ENCODE data around the gene AMIGO1. TPM values are rescaled to one million over a fixed set of nuclear protein-coding genes. Genes with fewer than 3 reads are reported as not detected.

AMIGO1 gene, protein sequence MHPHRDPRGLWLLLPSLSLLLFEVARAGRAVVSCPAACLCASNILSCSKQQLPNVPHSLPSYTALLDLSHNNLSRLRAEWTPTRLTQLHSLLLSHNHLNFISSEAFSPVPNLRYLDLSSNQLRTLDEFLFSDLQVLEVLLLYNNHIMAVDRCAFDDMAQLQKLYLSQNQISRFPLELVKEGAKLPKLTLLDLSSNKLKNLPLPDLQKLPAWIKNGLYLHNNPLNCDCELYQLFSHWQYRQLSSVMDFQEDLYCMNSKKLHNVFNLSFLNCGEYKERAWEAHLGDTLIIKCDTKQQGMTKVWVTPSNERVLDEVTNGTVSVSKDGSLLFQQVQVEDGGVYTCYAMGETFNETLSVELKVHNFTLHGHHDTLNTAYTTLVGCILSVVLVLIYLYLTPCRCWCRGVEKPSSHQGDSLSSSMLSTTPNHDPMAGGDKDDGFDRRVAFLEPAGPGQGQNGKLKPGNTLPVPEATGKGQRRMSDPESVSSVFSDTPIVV
- 3.3 and 4.9 TPM in 2 replicates for total RNA-seq

DNA sequence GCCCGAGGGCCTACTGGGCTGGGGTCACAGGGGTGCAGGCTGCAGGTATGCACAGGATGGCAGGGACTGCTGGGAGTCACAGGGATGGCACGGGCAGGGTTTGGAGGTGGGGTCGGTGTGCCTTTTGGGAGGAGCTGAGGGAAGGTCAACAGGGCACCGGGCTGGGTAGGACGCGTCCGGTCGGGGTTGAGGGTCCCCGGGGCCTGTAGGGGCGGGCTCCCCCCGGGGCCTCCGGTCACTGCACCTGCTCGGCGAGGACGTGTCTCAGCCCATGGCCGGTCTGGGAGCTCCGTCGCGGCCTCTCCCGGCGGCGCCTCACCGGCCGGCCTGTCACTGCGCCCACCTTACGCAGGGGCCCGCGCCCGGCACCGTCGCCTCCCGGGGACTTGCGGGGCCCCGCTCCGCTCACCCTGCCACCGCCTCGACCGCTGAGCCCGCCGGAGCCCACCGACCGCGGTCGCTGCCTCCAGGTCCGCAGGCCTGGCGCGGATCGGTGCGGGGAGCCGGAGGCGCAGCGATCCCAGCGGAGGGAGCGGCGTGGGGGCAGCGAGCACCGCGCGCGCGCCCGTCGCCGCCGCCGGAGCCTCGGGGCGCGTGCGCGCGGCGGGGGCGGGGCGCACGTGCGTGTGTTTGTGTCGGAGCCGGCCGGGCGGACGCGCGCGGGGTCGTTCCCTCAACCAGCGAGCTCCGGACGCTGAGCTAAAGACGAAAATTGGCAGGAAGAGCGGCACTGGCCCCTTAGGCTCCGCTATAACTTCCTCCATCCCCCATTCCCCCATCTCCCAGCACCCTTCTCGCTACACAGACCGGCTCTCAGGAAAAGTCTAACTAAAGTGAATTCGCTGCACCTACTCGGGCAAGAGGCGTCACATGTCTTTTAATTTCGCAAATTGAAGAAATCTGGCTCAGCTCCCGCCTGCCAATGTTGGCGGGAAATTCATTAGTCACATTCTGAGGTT, at the start of gene AMIGO1:
Gene AMIGO1 (minus strand): TSS at position 552 of the 959 bp plus-strand sequence. CDS start 815 bp downstream, outside the sequence.

DNA sequence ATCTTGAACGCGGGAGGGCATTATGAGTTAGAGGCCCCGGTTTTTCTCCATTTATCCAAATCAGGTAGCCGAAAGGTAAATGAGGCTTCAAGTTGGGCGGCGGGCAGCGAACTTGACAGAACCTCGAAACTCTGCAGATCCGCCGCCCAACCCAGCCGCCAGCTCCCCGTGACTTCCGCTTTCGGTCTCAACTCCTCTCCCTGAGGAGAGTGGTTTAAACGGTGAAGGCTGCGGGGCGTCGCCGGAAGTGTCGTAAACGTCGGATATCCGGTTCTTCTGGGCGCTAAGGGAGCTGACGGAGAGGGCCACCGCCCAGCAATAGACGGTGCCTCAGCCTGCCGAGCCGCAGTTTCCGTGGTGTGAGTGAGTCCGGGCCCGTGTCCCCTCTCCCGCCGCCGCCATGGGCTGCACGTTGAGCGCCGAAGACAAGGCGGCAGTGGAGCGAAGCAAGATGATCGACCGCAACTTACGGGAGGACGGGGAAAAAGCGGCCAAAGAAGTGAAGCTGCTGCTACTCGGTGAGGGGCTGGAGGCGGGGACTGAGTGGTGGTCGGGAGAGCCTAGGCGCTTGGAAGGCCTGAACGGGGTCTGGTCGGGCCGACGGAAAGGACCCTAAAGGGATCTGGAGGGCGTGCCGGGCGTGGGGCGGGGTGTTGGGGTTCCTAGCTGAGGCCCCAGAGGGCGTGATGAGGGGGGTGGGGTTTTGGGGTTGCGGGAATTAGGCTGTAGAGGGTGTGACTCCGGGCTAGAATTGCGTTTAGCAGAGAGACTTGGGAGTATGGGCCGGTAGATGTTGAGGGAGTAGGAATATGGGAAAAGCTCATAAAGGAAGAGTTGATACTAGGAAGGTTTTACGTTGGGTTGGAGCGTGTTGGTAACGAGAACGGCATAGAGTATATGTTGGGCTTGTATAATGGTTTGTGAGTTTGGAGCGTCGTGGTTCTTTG, 39.1 kb upstream of the AMIGO1 start, which contains the start of gene GNAI3:
Gene GNAI3 (plus strand): TSS at position 295 of the 947 bp plus-strand sequence. CDS start 106 bp downstream, at position 401.

DNA sequence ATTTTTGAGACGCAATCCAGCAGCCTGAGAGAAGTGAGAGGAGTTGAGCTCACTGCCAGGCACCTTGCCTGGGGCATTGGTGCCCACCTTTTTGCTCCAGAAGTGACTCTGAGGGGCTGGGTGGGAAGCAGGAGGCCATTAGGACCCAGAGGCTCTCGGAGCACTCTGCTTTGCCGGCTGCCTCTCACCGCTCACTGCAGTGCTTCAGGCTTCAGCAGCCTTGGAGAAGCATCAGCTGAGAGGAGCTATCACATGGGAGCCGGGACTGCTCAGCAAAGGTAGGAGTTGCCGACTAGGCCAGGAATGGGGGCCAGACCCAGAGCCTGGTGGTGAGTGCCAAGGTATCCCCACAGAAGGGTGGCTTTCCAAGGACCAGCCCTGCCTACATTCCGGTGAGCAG, 30.1 kb upstream of the AMIGO1 start, which contains the start of gene GPR61:
Gene GPR61 (plus strand): TSS at position 197 of the 400 bp plus-strand sequence. CDS start 3,151 bp downstream, outside the sequence.

DNA sequence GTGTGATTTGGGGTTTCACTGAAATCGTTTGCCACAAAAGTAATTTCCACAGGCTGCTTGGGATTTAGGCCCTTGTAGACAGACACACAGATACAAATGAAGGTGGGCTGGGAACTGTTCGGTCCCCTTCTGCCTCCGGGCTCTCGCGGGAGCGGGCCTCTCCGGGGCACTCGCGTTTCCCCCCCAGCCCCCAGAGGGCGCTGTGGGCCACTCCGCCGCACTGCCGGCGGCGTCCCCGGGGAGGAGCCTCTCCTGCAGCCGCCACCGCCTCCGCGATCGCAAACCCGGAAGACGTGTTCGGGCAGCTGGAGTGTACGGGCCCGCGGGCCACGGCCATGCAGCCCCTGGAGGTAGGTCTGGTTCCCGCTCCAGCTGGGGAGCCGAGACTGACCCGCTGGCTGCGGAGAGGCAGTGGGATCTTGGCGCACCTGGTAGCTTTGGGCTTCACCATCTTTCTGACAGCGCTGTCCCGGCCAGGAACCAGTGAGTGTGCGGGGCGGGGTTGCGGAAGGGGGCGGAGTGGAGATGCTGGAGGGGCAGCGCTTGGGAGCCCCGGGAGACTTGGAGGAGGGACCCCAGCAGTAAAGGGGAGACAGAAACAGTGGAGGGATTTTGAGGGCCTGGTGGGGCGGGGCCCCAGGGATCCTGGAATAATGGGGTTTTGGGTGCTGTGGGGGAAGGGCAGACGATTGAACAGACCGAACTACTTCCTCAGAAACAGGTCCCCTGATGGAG, 15.6 kb downstream of the AMIGO1 start, which contains the start of gene CYB561D1:
Gene CYB561D1 (plus strand): TSS at position 290 of the 735 bp plus-strand sequence. CDS start 46 bp downstream, at position 336.

DNA sequence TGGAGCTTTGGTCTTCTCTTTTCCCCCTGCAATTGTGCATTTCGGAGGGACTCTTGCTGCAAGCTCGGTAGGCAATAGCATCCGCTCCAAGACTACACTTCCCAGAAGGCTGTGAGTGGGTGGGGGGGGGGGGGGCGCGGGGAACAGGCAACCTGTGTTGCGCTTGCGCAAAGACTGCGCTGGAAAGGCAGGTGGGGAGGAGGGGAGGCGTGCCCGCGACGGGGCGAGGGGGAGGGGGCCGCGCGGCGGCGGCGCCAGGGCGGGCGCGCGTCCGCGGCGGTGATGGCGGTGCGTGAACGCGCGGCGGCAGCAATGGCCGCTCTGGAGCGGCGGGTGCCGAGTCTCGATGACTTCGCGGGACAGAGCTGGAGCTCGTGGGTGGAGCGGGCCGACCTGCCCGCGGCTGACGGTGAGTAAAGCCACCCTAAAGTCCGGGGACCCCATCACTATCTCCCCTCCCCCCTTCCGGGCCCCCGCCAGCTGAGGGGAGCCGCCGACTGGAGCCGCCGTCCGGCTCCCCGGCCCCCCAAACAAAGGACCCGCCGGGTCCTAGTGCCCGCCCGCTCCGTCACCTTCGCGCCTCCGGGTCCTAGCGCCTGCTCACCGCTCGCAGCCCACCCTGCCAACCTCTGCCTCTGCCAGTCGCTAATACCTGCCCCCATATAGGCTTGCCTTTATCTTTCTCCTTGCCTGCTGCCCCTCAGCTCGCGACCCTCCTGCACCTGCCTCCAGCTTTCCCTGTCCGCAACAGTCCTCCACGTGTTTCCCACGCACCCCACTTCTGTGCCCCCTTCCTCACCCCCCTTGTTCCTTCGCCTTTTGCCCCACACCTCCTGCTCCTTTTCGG, 25.6 kb downstream of the AMIGO1 start, which contains the start of gene ATXN7L2:
Gene ATXN7L2 (plus strand): TSS at position 234 of the 847 bp plus-strand sequence. CDS start 49 bp downstream, at position 283.

DNA sequence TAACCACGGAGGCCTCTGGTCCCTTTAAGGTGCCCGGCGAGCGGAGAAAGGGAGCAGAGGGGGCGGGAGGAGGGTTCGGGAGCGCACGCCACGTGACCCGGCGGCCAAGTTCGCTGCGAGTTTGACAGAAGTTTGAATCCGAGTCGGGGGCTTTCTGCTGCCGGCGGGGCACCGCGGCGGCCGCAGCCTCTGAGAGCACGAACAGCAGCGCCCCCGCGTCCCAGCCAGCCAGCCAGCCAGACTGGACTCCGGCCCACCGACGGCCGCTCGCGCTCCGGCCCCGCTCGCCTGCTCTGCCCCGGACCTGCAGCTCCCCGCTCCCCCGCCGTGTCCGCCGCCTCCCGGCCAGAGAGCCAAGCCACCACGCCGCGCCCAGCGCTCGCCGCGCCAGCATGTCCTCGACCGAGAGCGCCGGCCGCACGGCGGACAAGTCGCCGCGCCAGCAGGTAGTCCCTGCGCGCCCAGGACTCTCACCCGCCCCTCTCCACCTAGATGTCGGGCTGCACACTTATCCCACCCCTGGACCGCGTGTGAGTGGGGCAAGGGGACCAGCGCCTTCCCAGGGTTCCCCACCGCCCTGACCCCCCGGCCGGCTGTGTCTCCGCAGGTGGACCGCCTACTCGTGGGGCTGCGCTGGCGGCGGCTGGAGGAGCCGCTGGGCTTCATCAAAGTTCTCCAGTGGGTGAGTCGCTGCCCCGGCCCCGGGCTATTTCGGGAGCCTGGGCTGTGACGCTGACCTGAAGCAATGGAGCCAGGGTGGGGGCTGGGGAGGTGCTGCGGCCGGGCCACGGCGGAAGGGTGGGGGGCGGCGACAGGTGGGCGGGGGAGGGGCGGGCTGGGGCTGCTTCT, 42.9 kb downstream of the AMIGO1 start, which contains the start of gene SYPL2:
Gene SYPL2 (plus strand): TSS at position 95 of the 849 bp plus-strand sequence. CDS start 298 bp downstream, at position 393.

Other genes starting within 250 kb of the AMIGO1 start
- 1.8 and 4.7 TPM in 2 replicates for gene PSRC1, start 226.6 kb downstream of the AMIGO1 start, total RNA-seq
- gene MYBPHL, start 202.7 kb downstream of the AMIGO1 start, total RNA-seq, result not detected in 2 replicates
- 16.7 and 27.4 TPM in 2 replicates for gene SORT1, start 111.8 kb downstream of the AMIGO1 start, total RNA-seq
- 36.6 and 52.4 TPM in 2 replicates for gene PSMA5, start 83.3 kb downstream of the AMIGO1 start, total RNA-seq
- 0.56 and 0.91 TPM in 2 replicates for gene SYPL2, start 43.2 kb downstream of the AMIGO1 start, total RNA-seq
- 1.2 and 1.3 TPM in 2 replicates for gene ATXN7L2, start 25.8 kb downstream of the AMIGO1 start, total RNA-seq
- gene CYB561D1, start 15.6 kb downstream of the AMIGO1 start, total RNA-seq, result 6.5 and 10.4 TPM in 2 replicates
- 0.13 TPM in 1 of 2 replicates, not detected in the other for gene GPR61, start 30.1 kb upstream of the AMIGO1 start, total RNA-seq
- gene GNAI3, start 38.9 kb upstream of the AMIGO1 start, total RNA-seq, result 14.9 and 16.0 TPM in 2 replicates
- 0.30 and 0.33 TPM in 2 replicates for gene GNAT2, start 109.9 kb upstream of the AMIGO1 start, total RNA-seq
- gene AMPD2, start 110.1 kb upstream of the AMIGO1 start, total RNA-seq, result 98.9 and 120 TPM in 2 replicates
- 7.8 and 12.9 TPM in 2 replicates for gene GSTM4, start 146.4 kb upstream of the AMIGO1 start, total RNA-seq
- gene GSTM2, start 158.3 kb upstream of the AMIGO1 start, total RNA-seq, result 26.5 and 27.1 TPM in 2 replicates
- gene GSTM1, start 178.1 kb upstream of the AMIGO1 start, total RNA-seq, result not detected in 2 replicates
- gene GSTM5, start 202.5 kb upstream of the AMIGO1 start, total RNA-seq, result 4.1 and 5.0 TPM in 2 replicates
- 27.5 and 30.3 TPM in 2 replicates for gene GSTM3, start 231.3 kb upstream of the AMIGO1 start, total RNA-seq

Measured in smooth muscle cell of the pulmonary artery (primary cell).